Pancreas (tissue), 10 donors: ENCODE results near the gene LDLRAD4. TPM values are rescaled to one million over a fixed set of nuclear protein-coding genes. Genes with fewer than 3 reads are reported as not detected.

ENCODE experiments used
- ATAC-seq, 4 donors: fragments of 200-7000 bp; cut with Tn5 transposase; one replicate each; pipeline versions ENCODE4 v1.8.0 to v1.9.1; 2020; ENCODE audit warnings: mild to moderate bottlenecking in 4 of 4, moderate library complexity in 4 of 4
- DNase-seq, 6 donors: peaks; one replicate each; pipeline ENCODE4 v3.0.0-alpha.2; 2020
- FAIRE-seq: peaks from 2 replicates; lab custom pipeline; 2012; peaks lifted over from hg19 to GRCh38; lab: Jason Lieb, UNC
- H3K27ac ChIP-seq, 4 donors: fragments of 200-600 bp; sonication (generic); 1 replicate in 3 of 4; 2 replicates in 1 of 4; pipeline versions ENCODE4 v1.5.0 to v1.8.0; 2020
- H3K27me3 ChIP-seq, 4 donors: fragments of 200-600 bp; one replicate each; pipeline ENCODE4 v1.8.0; 2021
- H3K36me3 ChIP-seq, 3 donors: fragments of 200-600 bp; sonication (generic) in 1 of 3; one replicate each; pipeline versions ENCODE4 v1.5.0 to v1.8.0; 2020 to 2021
- H3K4me1 ChIP-seq, 3 donors: fragments of 200-600 bp; one replicate each; pipeline ENCODE4 v1.8.0; 2021
- H3K4me3 ChIP-seq, 4 donors: fragments of 200-600 bp; sonication (generic) in 2 of 4; one replicate each; pipeline versions ENCODE4 v1.5.0 to v1.8.0; 2020 to 2021
- H3K9me3 ChIP-seq, 4 donors: fragments of 200-600 bp; one replicate each; pipeline ENCODE4 v1.8.0; 2021
- CTCF ChIP-seq, 4 donors: fragments of 200-600 bp; sonication (generic) in 3 of 4; IDR thresholded peaks; one replicate each; pipeline versions ENCODE4 v1.5.0 to v1.8.0; 2021; ENCODE audit warnings: antibody characterized with exemption in 4 of 4
- WGBS, 2 donors: extraction: QIAGEN DNeasy Blood & Tissue Kit; methylation state at CpG; one replicate each; pipeline ENCODE4 v1.1.7; 2013; 5-methylcytosine and 5-hydroxymethylcytosine counted together
- intact Hi-C, 3 donors: fragments of 100-400 bp; cut with DNase I; formaldehyde crosslinking; loops; one replicate each; pipeline versions ENCODE4 v1.11.1 to v1.14.2; 2022
- polyA plus RNA-seq, 2 donors: library from polyadenylated mRNA; stranded (reverse); fragments of 200-250 nt; gene quantifications; one replicate each; pipeline ENCODE4 v1.2.3, GENCODE V29; 2013
- total RNA-seq, 6 donors: library from RNA; stranded (reverse); fragmentation: NEBNext Ultra II Directional in 4 of 6; extraction: Animal tissue kit (Norgen Biotek cat#: 25700) in 4 of 6; gene quantifications; one replicate each; pipeline versions ENCODE4 v1.2.1 to v1.2.4, GENCODE V29; 2021 to 2023
- donor health status: healthy with polysubstance abuse.
- donor health status: DM: no; HTN: no; CAD: no; lungs with moderate emphysema.
- donor health status: DM: no; HTN: no; CAD: no.
- donor health status: control.
- donor health status: control.
- donor health status: Bipolar disorder and iron deficiency.
- donor health status: DM: yes; HTN: yes; CAD: no.
- donor health status: DM: no; HTN: no; CAD: no.
- donor health status: DM: no; HTN: no; CAD: no.
- donor health status: DM: yes; HTN: yes; CAD: no.

LDLRAD4 gene
- total and polyA plus RNA-seq, 8 donors = 2.5 to 21.8 (median 5.7) TPM

- no peaks in the 10 kb centered on the region for H3K4me1 ChIP-seq
- H3K36me3 ChIP-seq = no peaks in the 10 kb centered on the region
- no peak for ATAC-seq
- 91 to 97% methylated on average over 15 of the region's 15 CpGs for WGBS, 2 donors
- no peak for FAIRE-seq
- H3K4me3 ChIP-seq = no peak overlapping the region
- DNase-seq = no peak
- intact Hi-C loops = no loop called here
- no peak for TF ChIP-seq CTCF (IDR thresholded peaks at IDR 0.05)
- H3K27ac ChIP-seq = no peak overlapping the region
- H3K9me3 ChIP-seq = no peaks in the 10 kb centered on the region
- no peaks in the 10 kb centered on the region for H3K27me3 ChIP-seq
These were observed 21.6 kb downstream of the LDLRAD4 start for GRCh38 chr18:13240060-13240725.

GRCh38 chr18:13241083-13241892 lies 22.7 kb downstream of the LDLRAD4 start:
- FAIRE-seq (no peak), ATAC-seq (no peak), DNase-seq (no peak)
- intact Hi-C loops = no loop called here
- Histone ChIP-seq H3K27ac (no peak overlapping the region), H3K27me3 (no peaks in the 10 kb centered on the region), H3K9me3 (no peaks in the 10 kb centered on the region), H3K4me3 (no peak overlapping the region), H3K4me1 (no peaks in the 10 kb centered on the region), H3K36me3 (no peaks in the 10 kb centered on the region)
- WGBS, 2 donors = 88 to 92% methylated on average over 31 of the region's 31 CpGs
- no peak for TF ChIP-seq CTCF (IDR thresholded peaks at IDR 0.05)

- H3K27me3 ChIP-seq = no peaks in the 10 kb centered on the region
- H3K36me3 ChIP-seq = no peaks in the 10 kb centered on the region
- H3K9me3 ChIP-seq = no peaks in the 10 kb centered on the region
- TF ChIP-seq CTCF (IDR thresholded peaks at IDR 0.05) = no peak
- H3K4me1 ChIP-seq = no peaks in the 10 kb centered on the region
- no peak overlapping the region for H3K4me3 ChIP-seq
- WGBS, 2 donors = 90 to 91% methylated on average over 13 of the region's 13 CpGs
- H3K27ac ChIP-seq = no peak overlapping the region
- FAIRE-seq = no peak
- DNase-seq = no peak
- ATAC-seq = no peak
- intact Hi-C loops = no loop called here
These were observed 23.3 kb downstream of the LDLRAD4 start for GRCh38 chr18:13241893-13242175.

- DNase-seq = no peak
These were observed 24.2 kb downstream of the LDLRAD4 start for GRCh38 chr18:13242797-13243196.

More at GRCh38 chr18:13242797-13243196, 24.2 kb downstream of the LDLRAD4 start:
- FAIRE-seq (no peak), ATAC-seq (no peak)
- no peak overlapping the region for H3K4me3 ChIP-seq
- TF ChIP-seq CTCF (IDR thresholded peaks at IDR 0.05) = no peak
- no peaks in the 10 kb centered on the region for H3K4me1 ChIP-seq
- intact Hi-C loops = no loop called here
- no peak overlapping the region for H3K27ac ChIP-seq
- no peaks in the 10 kb centered on the region for H3K36me3 ChIP-seq
- no peaks in the 10 kb centered on the region for H3K27me3 ChIP-seq
- WGBS, 2 donors = 82 to 85% methylated on average over 5 of the region's 5 CpGs
- H3K9me3 ChIP-seq = no peaks in the 10 kb centered on the region
